HEK293 (cell line): ENCODE measurements around the gene DHFR.

Source experiments
- CTCF ChIA-PET: fragments of 350-600 bp; formaldehyde crosslinking; extraction: SDS; loops from one replicate; lab custom pipeline; 2021; ENCODE audit warnings: antibody characterized with exemption; lab: Yijun Ruan, JAX
- POLR2A ChIA-PET: fragments of 300-600 bp; formaldehyde crosslinking; extraction: SDS; loops from one replicate; lab custom pipeline; 2020; ENCODE audit warnings: antibody characterized with exemption, inconsistent platforms; lab: Yijun Ruan, JAX
- H3K27ac ChIP-seq: fragments of 200-500 bp; sonication (Bioruptor generic); 2 replicates; pipeline ENCODE4 v1.5.1; 2014; ENCODE audit warnings: low read depth, low read length, control low read depth, inconsistent platforms; ENCODE audit errors: extremely low read depth
- H3K36me3 ChIP-seq, 2 experiments: fragments of 200-500 bp in 1 of 2; sonication (Bioruptor generic) in 1 of 2; 1 replicate in 1 of 2; 2 replicates in 1 of 2; pipeline ENCODE4 v1.5.1; 2014 to 2017; ENCODE audit warnings: inconsistent platforms in 2 of 2, low read length in 2 of 2; ENCODE audit not compliant: control insufficient read depth in 2 of 2, insufficient read depth in 1 of 2
- H3K4me1 ChIP-seq: fragments of 200-500 bp; sonication (Bioruptor generic); 2 replicates; pipeline ENCODE4 v1.5.1; 2014; ENCODE audit warnings: mild to moderate bottlenecking, low read length, inconsistent platforms; ENCODE audit not compliant: control insufficient read depth, insufficient read depth
- H3K4me3 ChIP-seq: 2 replicates; pipeline ENCODE4 v1.5.1; 2011; ENCODE audit warnings: low read depth, mild to moderate bottlenecking, control low read depth, low read length, moderate library complexity
- H3K9me3 ChIP-seq: fragments of 200-500 bp; sonication (Bioruptor generic); 2 replicates; pipeline ENCODE4 v1.5.1; 2014; ENCODE audit warnings: low read depth, low read length, inconsistent platforms; ENCODE audit not compliant: control insufficient read depth, insufficient read depth
- HOXC10 ChIP-seq: sonication (generic); formaldehyde crosslinking; IDR thresholded peaks from 2 replicates; pipeline ENCODE4 v1.8.1; 2023; ENCODE audit warnings: mild to moderate bottlenecking, missing genetic modification reagents
- OSR2 ChIP-seq: fragments of 450-650 bp; formaldehyde crosslinking; IDR thresholded peaks from 2 replicates; pipeline ENCODE4 v1.5.1; 2016; ENCODE audit warnings: missing biosample characterization, missing genetic modification characterization
- ZNF175 ChIP-seq: fragments of 450-650 bp; formaldehyde crosslinking; IDR thresholded peaks from 2 replicates; pipeline ENCODE4 v1.5.1; 2016; ENCODE audit warnings: missing biosample characterization, missing genetic modification characterization
- ZNF221 ChIP-seq: fragments of 450-650 bp; formaldehyde crosslinking; IDR thresholded peaks from 2 replicates; pipeline ENCODE4 v1.5.1; 2017; ENCODE audit warnings: missing biosample characterization, missing genetic modification characterization, borderline replicate concordance
- ZNF239 ChIP-seq: fragments of 450-650 bp; formaldehyde crosslinking; IDR thresholded peaks from 2 replicates; pipeline ENCODE4 v1.5.1; 2016; ENCODE audit warnings: missing biosample characterization, missing genetic modification characterization
- ZNF311 ChIP-seq: fragments of 450-650 bp; formaldehyde crosslinking; IDR thresholded peaks from 2 replicates; pipeline ENCODE4 v1.5.1; 2017; ENCODE audit warnings: missing biosample characterization, missing genetic modification characterization, borderline replicate concordance
- ZNF391 ChIP-seq: fragments of 450-650 bp; formaldehyde crosslinking; IDR thresholded peaks from 2 replicates; pipeline ENCODE4 v1.5.1; 2016; ENCODE audit warnings: low read depth, missing biosample characterization, missing genetic modification characterization, borderline replicate concordance
- ZNF394 ChIP-seq: fragments of 450-650 bp; formaldehyde crosslinking; IDR thresholded peaks from 2 replicates; pipeline ENCODE4 v1.5.1; 2016; ENCODE audit warnings: missing biosample characterization, missing genetic modification characterization, mild to moderate bottlenecking, moderate library complexity, borderline replicate concordance
- ZNF521 ChIP-seq: fragments of 450-650 bp; formaldehyde crosslinking; IDR thresholded peaks from 2 replicates; pipeline ENCODE4 v1.5.1; 2017; ENCODE audit warnings: missing biosample characterization, mild to moderate bottlenecking, missing genetic modification characterization
- ZNF529 ChIP-seq: fragments of 450-650 bp; formaldehyde crosslinking; IDR thresholded peaks from 2 replicates; pipeline ENCODE4 v1.5.1; 2017; ENCODE audit warnings: missing genetic modification characterization, missing biosample characterization; ENCODE audit not compliant: insufficient replicate concordance
- ZNF530 ChIP-seq: fragments of 450-650 bp; formaldehyde crosslinking; IDR thresholded peaks from 2 replicates; pipeline ENCODE4 v1.5.1; 2016; ENCODE audit warnings: low read depth, missing biosample characterization, missing genetic modification characterization
- ZNF549 ChIP-seq: fragments of 450-650 bp; IDR thresholded peaks from 2 replicates; pipeline ENCODE4 v1.5.1; 2018; ENCODE audit warnings: missing biosample characterization, missing genetic modification characterization, mild to moderate bottlenecking, inconsistent platforms, moderate library complexity
- ZNF624 ChIP-seq: fragments of 450-650 bp; formaldehyde crosslinking; IDR thresholded peaks from 2 replicates; pipeline ENCODE4 v1.5.1; 2017; ENCODE audit warnings: missing biosample characterization, missing genetic modification characterization
- ZNF660 ChIP-seq: fragments of 450-650 bp; IDR thresholded peaks from 2 replicates; pipeline ENCODE4 v1.5.1; 2018; ENCODE audit warnings: missing biosample characterization, mild to moderate bottlenecking, missing genetic modification characterization
- ZNF670 ChIP-seq: fragments of 450-650 bp; formaldehyde crosslinking; IDR thresholded peaks from 2 replicates; pipeline ENCODE4 v1.5.1; 2016; ENCODE audit warnings: missing biosample characterization, missing genetic modification characterization, low read depth
- TF ChIP-seq, protein P1 (sequence below): fragments of 450-650 bp; formaldehyde crosslinking; IDR thresholded peaks from 2 replicates; pipeline ENCODE4 v1.5.1; 2016; ENCODE audit warnings: missing biosample characterization, missing genetic modification characterization
- TF ChIP-seq, protein P2 (sequence below): sonication (generic); formaldehyde crosslinking; IDR thresholded peaks from 2 replicates; pipeline ENCODE4 v1.8.1; 2022; ENCODE audit warnings: mild to moderate bottlenecking, moderate library complexity, missing genetic modification reagents
- TF ChIP-seq, protein P3 (sequence below): fragments of 450-650 bp; formaldehyde crosslinking; IDR thresholded peaks from 2 replicates; pipeline ENCODE4 v1.5.1; 2016; ENCODE audit warnings: missing biosample characterization, missing genetic modification characterization
- TF ChIP-seq, protein P4 (sequence below): fragments of 450-650 bp; formaldehyde crosslinking; IDR thresholded peaks from 2 replicates; pipeline ENCODE4; 2016; ENCODE audit warnings: missing biosample characterization, missing genetic modification characterization
- TF ChIP-seq, protein P5 (sequence below): fragments of 450-650 bp; formaldehyde crosslinking; IDR thresholded peaks from 2 replicates; pipeline ENCODE4 v1.5.1; 2017; ENCODE audit warnings: missing biosample characterization, missing genetic modification characterization

Gene DHFR

DNA sequence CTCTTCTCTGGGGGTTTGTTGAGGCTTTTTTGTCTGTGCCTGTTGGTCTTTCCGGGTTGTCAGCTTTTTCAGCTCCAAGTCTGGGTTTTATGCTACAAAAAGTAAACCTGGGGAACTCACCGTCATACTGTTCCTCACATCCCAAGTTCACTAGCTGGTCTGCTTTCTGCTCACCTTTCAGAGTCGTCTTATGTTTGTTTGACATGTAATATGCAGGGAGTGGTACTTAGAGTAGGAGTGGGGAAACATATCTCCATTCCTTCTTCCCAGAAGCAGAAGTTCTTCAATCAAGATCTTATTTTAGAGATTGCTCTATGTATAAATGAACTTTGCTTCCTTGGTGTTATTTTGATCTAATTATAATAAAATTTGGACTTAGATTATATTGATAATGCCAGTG is 41.7 kb upstream of the DHFR start:
- no peak overlapping the region for H3K27ac ChIP-seq
- no peak for TF ChIP-seq ZNF549 (tag by site-specific recombination)
- POLR2A ChIA-PET, result no interaction called here
- no peak overlapping the region for H3K4me3 ChIP-seq
- CTCF ChIA-PET, result interaction anchor here (0.7 kb wide), 1 partner anchor 24 kb away, joined by 5 read pairs; no protein-coding TSS in a partner anchor
- peaks cover 7 to 8% of the 10 kb centered on the region in 2 experiments; a peak in 2 of 3 replicates for H3K36me3 ChIP-seq
- no peaks in the 10 kb centered on the region for H3K4me1 ChIP-seq
- no peaks in the 10 kb centered on the region for H3K9me3 ChIP-seq

DNA sequence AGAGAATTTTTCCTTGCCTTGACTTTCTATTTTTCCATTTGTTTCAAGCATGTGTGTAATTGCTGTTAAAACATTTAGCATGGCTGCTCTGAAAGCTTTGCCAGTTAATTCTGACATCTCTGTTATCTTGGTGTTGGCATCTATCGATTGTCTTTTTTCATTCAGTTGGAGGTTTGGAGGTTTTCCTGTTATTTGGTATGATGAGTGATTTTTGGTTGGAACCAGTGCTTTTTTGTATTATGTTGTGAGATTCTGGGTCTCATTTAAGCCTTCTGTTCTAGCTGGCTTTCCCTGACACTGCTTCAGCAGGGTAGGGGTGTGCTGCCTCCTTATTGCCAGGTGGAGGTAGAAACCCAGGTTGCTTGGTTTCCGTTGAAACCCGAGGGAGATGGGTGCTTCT is 40.9 kb upstream of the DHFR start:
- Histone ChIP-seq H3K27ac (no peak overlapping the region), H3K4me1 (no peaks in the 10 kb centered on the region), H3K9me3 (no peaks in the 10 kb centered on the region), H3K4me3 (no peak overlapping the region), H3K36me3 (peaks cover 4 to 7% of the 10 kb centered on the region in 2 experiments)
- TF ChIP-seq HOXC10 (no peak), ZNF660 (tag by site-specific recombination) (no peak), ZNF670 (no peak), ZNF521 (no peak), ZNF530 (tag by site-specific recombination) (no peak), ZNF529 (tag by site-specific recombination) (no peak), ZNF175 (tag by site-specific recombination) (no peak), ZNF239 (tag by site-specific recombination) (no peak), ZNF391 (tag by site-specific recombination) (no peak), ZNF311 (tag by site-specific recombination) (no peak), OSR2 (tag by site-specific recombination) (no peak), ZNF624 (no peak), ZNF394 (tag by site-specific recombination) (no peak), ZNF221 (no peak)
- TF ChIP-seq, protein P1, sequence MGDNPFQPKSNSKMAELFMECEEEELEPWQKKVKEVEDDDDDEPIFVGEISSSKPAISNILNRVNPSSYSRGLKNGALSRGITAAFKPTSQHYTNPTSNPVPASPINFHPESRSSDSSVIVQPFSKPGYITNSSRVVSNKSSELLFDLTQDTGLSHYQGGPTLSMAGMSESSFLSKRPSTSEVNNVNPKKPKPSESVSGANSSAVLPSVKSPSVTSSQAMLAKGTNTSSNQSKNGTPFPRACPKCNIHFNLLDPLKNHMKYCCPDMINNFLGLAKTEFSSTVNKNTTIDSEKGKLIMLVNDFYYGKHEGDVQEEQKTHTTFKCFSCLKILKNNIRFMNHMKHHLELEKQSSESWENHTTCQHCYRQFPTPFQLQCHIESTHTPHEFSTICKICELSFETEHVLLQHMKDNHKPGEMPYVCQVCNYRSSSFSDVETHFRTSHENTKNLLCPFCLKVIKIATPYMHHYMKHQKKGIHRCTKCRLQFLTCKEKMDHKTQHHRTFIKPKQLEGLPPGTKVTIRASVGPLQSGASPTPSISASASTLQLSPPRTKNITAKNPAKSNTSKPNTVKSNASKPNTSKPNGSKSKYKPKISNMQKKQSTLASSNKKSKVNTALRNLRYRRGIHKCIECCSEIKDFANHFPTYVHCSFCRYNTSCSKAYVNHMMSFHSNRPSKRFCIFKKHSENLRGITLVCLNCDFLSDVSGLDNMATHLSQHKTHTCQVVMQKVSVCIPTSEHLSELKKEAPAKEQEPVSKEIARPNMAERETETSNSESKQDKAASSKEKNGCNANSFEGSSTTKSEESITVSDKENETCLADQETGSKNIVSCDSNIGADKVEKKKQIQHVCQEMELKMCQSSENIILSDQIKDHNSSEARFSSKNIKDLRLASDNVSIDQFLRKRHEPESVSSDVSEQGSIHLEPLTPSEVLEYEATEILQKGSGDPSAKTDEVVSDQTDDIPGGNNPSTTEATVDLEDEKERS (tag by site-specific recombination), result no peak
- TF ChIP-seq, protein P2, sequence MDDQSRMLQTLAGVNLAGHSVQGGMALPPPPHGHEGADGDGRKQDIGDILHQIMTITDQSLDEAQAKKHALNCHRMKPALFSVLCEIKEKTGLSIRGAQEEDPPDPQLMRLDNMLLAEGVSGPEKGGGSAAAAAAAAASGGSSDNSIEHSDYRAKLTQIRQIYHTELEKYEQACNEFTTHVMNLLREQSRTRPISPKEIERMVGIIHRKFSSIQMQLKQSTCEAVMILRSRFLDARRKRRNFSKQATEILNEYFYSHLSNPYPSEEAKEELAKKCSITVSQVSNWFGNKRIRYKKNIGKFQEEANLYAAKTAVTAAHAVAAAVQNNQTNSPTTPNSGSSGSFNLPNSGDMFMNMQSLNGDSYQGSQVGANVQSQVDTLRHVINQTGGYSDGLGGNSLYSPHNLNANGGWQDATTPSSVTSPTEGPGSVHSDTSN (CRISPR knock-in tag), result no peak
- TF ChIP-seq, protein P3, sequence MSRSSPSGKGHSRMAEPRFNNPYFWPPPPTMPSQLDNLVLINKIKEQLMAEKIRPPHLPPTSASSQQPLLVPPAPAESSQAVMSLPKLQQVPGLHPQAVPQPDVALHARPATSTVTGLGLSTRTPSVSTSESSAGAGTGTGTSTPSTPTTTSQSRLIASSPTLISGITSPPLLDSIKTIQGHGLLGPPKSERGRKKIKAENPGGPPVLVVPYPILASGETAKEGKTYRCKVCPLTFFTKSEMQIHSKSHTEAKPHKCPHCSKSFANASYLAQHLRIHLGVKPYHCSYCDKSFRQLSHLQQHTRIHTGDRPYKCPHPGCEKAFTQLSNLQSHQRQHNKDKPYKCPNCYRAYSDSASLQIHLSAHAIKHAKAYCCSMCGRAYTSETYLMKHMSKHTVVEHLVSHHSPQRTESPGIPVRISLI (tag by site-specific recombination), result no peak
- TF ChIP-seq, protein P4, sequence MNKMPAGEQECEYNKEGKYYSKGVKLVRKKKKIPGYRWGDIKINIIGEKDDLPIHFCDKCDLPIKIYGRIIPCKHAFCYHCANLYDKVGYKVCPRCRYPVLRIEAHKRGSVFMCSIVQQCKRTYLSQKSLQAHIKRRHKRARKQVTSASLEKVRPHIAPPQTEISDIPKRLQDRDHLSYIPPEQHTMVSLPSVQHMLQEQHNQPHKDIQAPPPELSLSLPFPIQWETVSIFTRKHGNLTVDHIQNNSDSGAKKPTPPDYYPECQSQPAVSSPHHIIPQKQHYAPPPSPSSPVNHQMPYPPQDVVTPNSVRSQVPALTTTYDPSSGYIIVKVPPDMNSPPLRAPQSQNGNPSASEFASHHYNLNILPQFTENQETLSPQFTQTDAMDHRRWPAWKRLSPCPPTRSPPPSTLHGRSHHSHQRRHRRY (tag by site-specific recombination), result no peak
- TF ChIP-seq, protein P5, sequence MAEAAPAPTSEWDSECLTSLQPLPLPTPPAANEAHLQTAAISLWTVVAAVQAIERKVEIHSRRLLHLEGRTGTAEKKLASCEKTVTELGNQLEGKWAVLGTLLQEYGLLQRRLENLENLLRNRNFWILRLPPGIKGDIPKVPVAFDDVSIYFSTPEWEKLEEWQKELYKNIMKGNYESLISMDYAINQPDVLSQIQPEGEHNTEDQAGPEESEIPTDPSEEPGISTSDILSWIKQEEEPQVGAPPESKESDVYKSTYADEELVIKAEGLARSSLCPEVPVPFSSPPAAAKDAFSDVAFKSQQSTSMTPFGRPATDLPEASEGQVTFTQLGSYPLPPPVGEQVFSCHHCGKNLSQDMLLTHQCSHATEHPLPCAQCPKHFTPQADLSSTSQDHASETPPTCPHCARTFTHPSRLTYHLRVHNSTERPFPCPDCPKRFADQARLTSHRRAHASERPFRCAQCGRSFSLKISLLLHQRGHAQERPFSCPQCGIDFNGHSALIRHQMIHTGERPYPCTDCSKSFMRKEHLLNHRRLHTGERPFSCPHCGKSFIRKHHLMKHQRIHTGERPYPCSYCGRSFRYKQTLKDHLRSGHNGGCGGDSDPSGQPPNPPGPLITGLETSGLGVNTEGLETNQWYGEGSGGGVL (tag by site-specific recombination), result no peak
- CTCF ChIA-PET, result interaction anchor here (0.6 to 1.4 kb wide), 3 partner anchors 8 to 212 kb away, joined by 3 to 4 read pairs (median 3); no protein-coding TSS in a partner anchor
- POLR2A ChIA-PET, result no interaction called here
